NCI-H2227 treated with DMSO at 0.1 percent for 48 hours (cell line): Measurements from ENCODE around the gene PLCB4.

ENCODE experiments used
- DNase-seq: peaks from one replicate; lab custom pipeline; 2025; lab: John Stamatoyannopoulos, UW

The PLCB4 gene

GRCh38 chr20:9498322-9498721 lies 429.4 kb downstream of the PLCB4 start:
- no peak for DNase-seq

- DNase-seq = no peak
Measured at GRCh38 chr20:9499126-9499899, 430.4 kb downstream of the PLCB4 start.

GRCh38 chr20:9500121-9500520 lies 431.2 kb downstream of the PLCB4 start:
- DNase-seq = no peak

- DNase-seq = no peak
Measured at GRCh38 chr20:9501473-9501872, 432.6 kb downstream of the PLCB4 start.

GRCh38 chr20:9503526-9504245 lies 434.8 kb downstream of the PLCB4 start:
- DNase-seq = peak; percentile 55

- DNase-seq = no peak
Measured at GRCh38 chr20:9506280-9506821, 437.5 kb downstream of the PLCB4 start.

- no peak for DNase-seq
Measured at GRCh38 chr20:9506964-9507369, 438.1 kb downstream of the PLCB4 start.

GRCh38 chr20:9507544-9508239 lies 438.8 kb downstream of the PLCB4 start:
- no peak for DNase-seq

GRCh38 chr20:9508240-9508661 lies 439.4 kb downstream of the PLCB4 start:
- DNase-seq = no peak

- DNase-seq = no peak
Measured at GRCh38 chr20:9508696-9509178, 439.9 kb downstream of the PLCB4 start.

- DNase-seq = no peak
Measured at GRCh38 chr20:9509246-9509645, 440.4 kb downstream of the PLCB4 start.

GRCh38 chr20:9510911-9511310 lies 442.0 kb downstream of the PLCB4 start:
- DNase-seq = no peak

- peak; percentile 36 for DNase-seq
Measured at GRCh38 chr20:9514072-9514460, 445.2 kb downstream of the PLCB4 start.

GRCh38 chr20:9514461-9515213 lies 445.8 kb downstream of the PLCB4 start, which contains the start of gene LAMP5:
Gene LAMP5 (plus strand): TSS chr20:9514590. CDS start chr20:9514853, 263 bp downstream.
- peak; percentile 76 for DNase-seq

- DNase-seq = no peak
Measured at GRCh38 chr20:9515214-9515585, 446.3 kb downstream of the PLCB4 start.

- no peak for DNase-seq
Measured at GRCh38 chr20:9515741-9516233, 446.9 kb downstream of the PLCB4 start.

- DNase-seq = no peak
Measured at GRCh38 chr20:9516234-9516871, 447.5 kb downstream of the PLCB4 start.

- no peak for DNase-seq
Measured at GRCh38 chr20:9517297-9518162, 448.6 kb downstream of the PLCB4 start.

GRCh38 chr20:9518576-9519175 lies 449.8 kb downstream of the PLCB4 start:
- peak; percentile 90 for DNase-seq
